ENCODE measurements around the gene MYF6. TPM values are rescaled to one million over a fixed set of nuclear protein-coding genes. Genes with fewer than 3 reads are reported as not detected.

MYF6 gene
- total RNA-seq, 3 donors from 2014 or later: not detected

- Histone ChIP-seq H3K27ac (no peak overlapping the region), H3K4me3 (no peak overlapping the region), H3K36me3 (no peaks in the 10 kb centered on the region), H3K4me1 (no peaks in the 10 kb centered on the region), H3K9me3 (no peaks in the 10 kb centered on the region), H3K27me3 (peaks cover 0 to 20% of the 10 kb centered on the region in 2 donors)
- intact Hi-C loops (cut with DNase I; ENCODE audit: low total_unique reads): no loop called here
- no peak for DNase-seq (ENCODE audit: low spot score in 2 of 2)
- TF ChIP-seq POLR2AphosphoS5 (IDR thresholded peaks at IDR 0.05): no peak
- no peak for TF ChIP-seq POLR2A (IDR thresholded peaks at IDR 0.05)
- TF ChIP-seq CTCF (IDR thresholded peaks at IDR 0.05): no peak
Measured at GRCh38 chr12:80714846-80715245, 7.4 kb downstream of the MYF6 start.

GRCh38 chr12:80715713-80716249 is 8.3 kb downstream of the MYF6 start:
- DNase-seq (ENCODE audit: low spot score in 2 of 2): no peak
- H3K36me3 ChIP-seq: no peaks in the 10 kb centered on the region
- H3K27me3 ChIP-seq: peaks cover 0 to 17% of the 10 kb centered on the region in 2 donors
- TF ChIP-seq POLR2AphosphoS5 (IDR thresholded peaks at IDR 0.05): no peak
- no peak for TF ChIP-seq POLR2A (IDR thresholded peaks at IDR 0.05)
- no peak for TF ChIP-seq CTCF (IDR thresholded peaks at IDR 0.05)
- H3K27ac ChIP-seq: no peak overlapping the region
- no peaks in the 10 kb centered on the region for H3K4me1 ChIP-seq
- H3K4me3 ChIP-seq: no peak overlapping the region
- intact Hi-C loops (cut with DNase I; ENCODE audit: low total_unique reads): no loop called here
- no peaks in the 10 kb centered on the region for H3K9me3 ChIP-seq

- Histone ChIP-seq H3K27me3 (peaks cover 0 to 17% of the 10 kb centered on the region in 2 donors), H3K36me3 (no peaks in the 10 kb centered on the region), H3K9me3 (no peaks in the 10 kb centered on the region), H3K27ac (no peak within 1 kb of the TSS), H3K4me3 (no peak within 1 kb of the TSS), H3K4me1 (no peaks in the 10 kb centered on the region)
- DNase-seq (ENCODE audit: low spot score in 2 of 2): no peak
- intact Hi-C loops (cut with DNase I; ENCODE audit: low total_unique reads): no loop called here
- no peak for TF ChIP-seq POLR2AphosphoS5 (IDR thresholded peaks at IDR 0.05)
- no peak for TF ChIP-seq POLR2A (IDR thresholded peaks at IDR 0.05)
- TF ChIP-seq CTCF (IDR thresholded peaks at IDR 0.05): no peak
Measured at GRCh38 chr12:80716696-80717469, 9.4 kb downstream of the MYF6 start, which contains the start of gene MYF5. Gene MYF5, plus strand, starts transcription at chr12:80716912. Its CDS starts 152 bp downstream, at chr12:80717064.

- no peak for TF ChIP-seq POLR2AphosphoS5 (IDR thresholded peaks at IDR 0.05)
- no peak for TF ChIP-seq CTCF (IDR thresholded peaks at IDR 0.05)
- no peak for TF ChIP-seq POLR2A (IDR thresholded peaks at IDR 0.05)
- intact Hi-C loops (cut with DNase I; ENCODE audit: low total_unique reads): no loop called here
- no peak for DNase-seq (ENCODE audit: low spot score in 2 of 2)
- H3K4me3 ChIP-seq: no peak overlapping the region
- H3K27ac ChIP-seq: no peak overlapping the region
- H3K27me3 ChIP-seq: peaks cover 0 to 17% of the 10 kb centered on the region in 2 donors
- H3K36me3 ChIP-seq: no peaks in the 10 kb centered on the region
- no peaks in the 10 kb centered on the region for H3K4me1 ChIP-seq
- no peaks in the 10 kb centered on the region for H3K9me3 ChIP-seq
Measured at GRCh38 chr12:80717856-80718255, 10.4 kb downstream of the MYF6 start.

GRCh38 chr12:80720516-80720915 is 13.1 kb downstream of the MYF6 start:
- Histone ChIP-seq H3K4me1 (no peaks in the 10 kb centered on the region), H3K27me3 (peaks cover 0 to 7% of the 10 kb centered on the region in 2 donors), H3K9me3 (no peaks in the 10 kb centered on the region), H3K4me3 (no peak overlapping the region), H3K36me3 (no peaks in the 10 kb centered on the region), H3K27ac (no peak overlapping the region)
- intact Hi-C loops (cut with DNase I; ENCODE audit: low total_unique reads): no loop called here
- TF ChIP-seq CTCF (IDR thresholded peaks at IDR 0.05) (no peak), POLR2AphosphoS5 (IDR thresholded peaks at IDR 0.05) (no peak), POLR2A (IDR thresholded peaks at IDR 0.05) (no peak)
- DNase-seq (ENCODE audit: low spot score in 2 of 2): no peak

All from breast epithelium (tissue), 4 donors.